Ectodermal cell (in vitro differentiated cells): Measurements from ENCODE around the gene MRPS9.

Experiments used
- H3K27ac ChIP-seq: 2 replicates; pipeline ENCODE4 v1.7.0; 2013; ENCODE audit warnings: mild to moderate bottlenecking, low read depth, low read length; ENCODE audit not compliant: insufficient read depth, poor library complexity, severe bottlenecking
- H3K27me3 ChIP-seq: 2 replicates; pipeline ENCODE4 v1.7.0; 2013; ENCODE audit warnings: mild to moderate bottlenecking, low read length; ENCODE audit not compliant: insufficient read depth, control insufficient read depth, poor library complexity, severe bottlenecking
- H3K36me3 ChIP-seq: one replicate; pipeline ENCODE4 v1.7.0; 2013; ENCODE audit warnings: low read length; ENCODE audit not compliant: control insufficient read depth, insufficient read depth
- H3K4me1 ChIP-seq: one replicate; pipeline ENCODE4 v1.7.0; 2013; ENCODE audit warnings: low read length; ENCODE audit not compliant: control insufficient read depth, insufficient read depth
- H3K4me3 ChIP-seq: 2 replicates; pipeline ENCODE4 v1.7.0; 2013; ENCODE audit warnings: low read depth, low read length, control low read depth; ENCODE audit not compliant: insufficient read depth
- H3K9me3 ChIP-seq: 2 replicates; pipeline ENCODE4 v1.7.0; 2013; ENCODE audit warnings: mild to moderate bottlenecking, low read length, moderate library complexity; ENCODE audit not compliant: control insufficient read depth
- WGBS, 2 experiments: methylation state at CpG; one replicate each; pipeline ENCODE4 v1.1.7; 2013; ENCODE audit warnings: missing lambda C conversion rate in 2 of 2; 5-methylcytosine and 5-hydroxymethylcytosine counted together

The MRPS9 gene

DNA sequence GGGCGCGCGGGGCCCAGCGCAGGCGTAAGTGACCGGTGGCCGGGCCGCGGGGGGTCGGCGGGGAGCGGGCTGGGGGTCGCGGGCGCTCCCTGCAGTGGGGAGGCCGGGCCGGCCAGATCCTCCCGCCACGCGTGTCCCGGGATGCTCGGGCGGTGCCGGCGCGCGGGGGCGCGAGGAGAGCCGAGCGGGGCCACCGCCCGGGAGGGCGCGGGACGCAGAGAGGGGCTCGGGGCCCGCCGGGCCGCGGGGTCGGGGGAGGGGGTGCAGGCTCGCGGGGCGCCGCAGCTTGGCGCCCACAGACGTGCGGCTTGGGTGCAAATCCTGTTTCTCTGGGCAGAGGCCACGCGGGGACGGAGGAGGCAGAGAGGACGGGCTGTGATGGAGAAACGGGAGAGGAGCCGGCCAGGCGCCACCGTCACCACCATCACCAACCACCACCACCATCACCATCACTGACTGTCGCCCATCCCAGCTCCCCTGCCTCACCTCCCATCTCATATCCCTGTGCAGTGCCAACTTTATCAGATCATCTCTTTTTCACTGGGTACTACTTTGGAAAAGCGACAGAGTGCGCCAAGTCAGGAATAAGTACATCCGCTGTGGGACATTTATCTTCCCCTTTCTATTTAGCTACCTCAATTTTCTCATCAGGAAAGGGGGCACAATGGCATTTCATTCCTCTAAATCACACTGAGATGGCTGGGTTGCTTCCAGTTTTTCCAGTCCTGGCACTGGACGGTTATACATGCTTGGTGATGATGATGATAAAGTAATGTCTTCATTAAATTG lies 106.5 kb downstream of the MRPS9 start:
- Histone ChIP-seq H3K4me3 (peak overlapping the region; percentile 60), H3K4me1 (peaks cover 6% of the 10 kb centered on the region), H3K27me3 (peaks cover 8% of the 10 kb centered on the region), H3K36me3 (no peaks in the 10 kb centered on the region), H3K9me3 (no peaks in the 10 kb centered on the region), H3K27ac (no peak overlapping the region)
- WGBS, 2 experiments, result 7 to 8% methylated on average over 62 of the region's 62 CpGs

GRCh38 chr2:105144941-105145300 lies 107.1 kb downstream of the MRPS9 start:
- Histone ChIP-seq H3K27ac (no peak overlapping the region), H3K9me3 (no peaks in the 10 kb centered on the region), H3K27me3 (peaks cover 8% of the 10 kb centered on the region), H3K4me3 (peak overlapping the region; percentile 60), H3K36me3 (no peaks in the 10 kb centered on the region), H3K4me1 (peaks cover 6% of the 10 kb centered on the region)
- 65 to 82% methylated on average over 2 of the region's 2 CpGs for WGBS, 2 experiments

DNA sequence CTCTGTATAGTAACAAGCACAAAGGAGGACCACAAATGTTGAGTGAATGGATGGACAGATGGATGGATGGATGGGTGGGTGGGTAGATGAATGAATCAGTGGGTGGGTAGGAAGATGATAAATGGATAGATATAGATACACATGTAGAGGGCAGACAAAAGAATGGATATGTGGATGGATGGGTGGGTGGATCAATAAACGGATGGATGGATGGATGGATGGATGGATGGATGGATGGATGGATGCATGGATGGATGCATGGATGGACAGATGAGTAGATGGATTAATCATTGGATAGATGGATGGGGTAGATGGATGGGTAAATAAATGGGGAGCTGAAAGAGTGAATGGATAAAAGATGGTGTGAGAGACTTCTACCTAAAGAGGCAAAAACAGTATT lies 111.4 kb downstream of the MRPS9 start:
- Histone ChIP-seq H3K4me1 (peaks cover 6% of the 10 kb centered on the region), H3K9me3 (no peaks in the 10 kb centered on the region), H3K27ac (no peak overlapping the region), H3K36me3 (no peaks in the 10 kb centered on the region), H3K27me3 (peaks cover 8% of the 10 kb centered on the region), H3K4me3 (no peak overlapping the region)
- WGBS, 2 experiments, result 70 to 84% methylated on average over 1 of the region's 1 CpG
